ENCODE results near the gene FRAS1.

DNA sequence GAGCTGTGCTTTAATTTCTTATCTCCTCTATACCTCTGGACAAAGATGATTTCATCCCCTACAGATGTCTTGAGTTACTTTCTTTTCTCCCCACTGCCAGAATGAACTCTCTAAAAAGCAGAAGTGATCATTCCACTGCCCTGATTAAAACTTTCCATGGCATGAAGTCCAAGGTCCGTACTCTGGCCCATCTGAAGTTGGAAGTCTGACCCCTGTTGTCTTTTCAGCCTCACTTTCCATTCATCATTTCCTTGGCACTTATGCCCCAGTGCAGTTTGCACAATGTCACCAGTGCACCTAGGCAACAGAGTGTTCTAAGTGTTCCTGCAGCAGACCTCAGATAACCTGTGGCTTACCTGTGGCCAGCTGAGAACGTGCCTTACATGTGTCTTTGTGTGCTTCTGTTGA is 242.4 kb downstream of the FRAS1 start:
- TF ChIP-seq CTCF (IDR thresholded peaks at IDR 0.05) (no peak), POLR2A (IDR thresholded peaks at IDR 0.05) (no peak)

All from right lobe of liver (tissue), 4 donors.